Thymus (tissue), 14 donors: ENCODE results near the gene ANGPT4. TPM values are rescaled to one million over a fixed set of nuclear protein-coding genes. Genes with fewer than 3 reads are reported as not detected.

ENCODE experiments used
- DNase-seq, 9 donors: peaks; one replicate each; pipeline ENCODE4 v3.0.0-alpha.2; 2013; ENCODE audit warnings: low spot score in 9 of 9, low read depth in 6 of 9, missing footprints in 1 of 9
- H3K27ac ChIP-seq, 2 donors: one replicate each; pipeline ENCODE4 v1.5.1; 2013; ENCODE audit warnings: control low read depth in 1 of 2, low read depth in 1 of 2, low read length in 1 of 2, mild to moderate bottlenecking in 1 of 2, moderate library complexity in 1 of 2
- H3K27me3 ChIP-seq, 2 donors: one replicate each; pipeline ENCODE4 v1.5.1; 2013; ENCODE audit warnings: low read length in 1 of 2; ENCODE audit not compliant: control insufficient read depth in 2 of 2, insufficient read depth in 1 of 2
- H3K36me3 ChIP-seq, 2 donors: one replicate each; pipeline ENCODE4 v1.5.1; 2013; ENCODE audit warnings: low read length in 1 of 2, mild to moderate bottlenecking in 1 of 2, moderate library complexity in 1 of 2; ENCODE audit not compliant: control insufficient read depth in 2 of 2, insufficient read depth in 2 of 2
- H3K4me1 ChIP-seq, 2 donors: one replicate each; pipeline ENCODE4 v1.5.1; 2013; ENCODE audit warnings: low read length in 2 of 2; ENCODE audit not compliant: control insufficient read depth in 2 of 2, insufficient read depth in 2 of 2
- H3K4me3 ChIP-seq, 2 donors: one replicate each; pipeline ENCODE4 v1.5.1; 2013; ENCODE audit warnings: low read length in 2 of 2, control low read depth in 1 of 2, mild to moderate bottlenecking in 1 of 2
- H3K9me3 ChIP-seq, 2 donors: one replicate each; pipeline ENCODE4 v1.5.1; 2013; ENCODE audit warnings: low read length in 1 of 2, mild to moderate bottlenecking in 1 of 2; ENCODE audit not compliant: control insufficient read depth in 2 of 2, insufficient read depth in 1 of 2
- WGBS: extraction: QIAGEN DNeasy Blood & Tissue Kit; methylation state at CpG from one replicate; pipeline ENCODE4 v1.1.7; 2013; 5-methylcytosine and 5-hydroxymethylcytosine counted together
- long read RNA-seq, 10 donors: transcript quantifications; one replicate each; lab custom pipeline, GENCODE V29; 2026
- polyA plus RNA-seq: library from polyadenylated mRNA; stranded (reverse); fragments of 200-250 nt; gene quantifications from one replicate; pipeline ENCODE4 v1.2.3, GENCODE V29; 2013
- total RNA-seq: library from RNA; stranded (reverse); fragments of 120-200 nt; gene quantifications from one replicate; pipeline ENCODE4 v1.2.4, GENCODE V29; 2013
- donor health status: healthy.

ANGPT4 gene
- total RNA-seq (under 0.01 TPM), polyA plus RNA-seq (0.34 TPM)
- long read RNA-seq, donor 1 = 0 reads
- long read RNA-seq, donor 2 = 0 reads
- long read RNA-seq, donor 3 = 0 reads
- long read RNA-seq, donor 4 = 0 reads
- long read RNA-seq, donor 5 = 0 reads
- long read RNA-seq, donor 6 = 0 reads
- long read RNA-seq, donor 7 = 0 reads
- long read RNA-seq, donor 8 = 0 reads
- long read RNA-seq, donor 9 = 0 reads
- long read RNA-seq, donor 10 = 0 reads

- 73% methylated on average over 18 of the region's 18 CpGs for WGBS
- Histone ChIP-seq H3K4me1 (no peaks in the 10 kb centered on the region), H3K9me3 (no peaks in the 10 kb centered on the region), H3K27me3 (peaks cover 0 to 3% of the 10 kb centered on the region in 2 donors), H3K27ac (no peak within 1 kb of the TSS), H3K36me3 (no peaks in the 10 kb centered on the region), H3K4me3 (no peak within 1 kb of the TSS)
- no peak for DNase-seq
These were observed at the start of gene ANGPT4 for GRCh38 chr20:916125-916799. Gene ANGPT4, minus strand, starts transcription at chr20:916334. Its CDS starts 120 bp downstream, at chr20:916214.

- Histone ChIP-seq H3K36me3 (no peaks in the 10 kb centered on the region), H3K27me3 (no peaks in the 10 kb centered on the region), H3K4me3 (no peak overlapping the region), H3K9me3 (no peaks in the 10 kb centered on the region), H3K27ac (no peak overlapping the region), H3K4me1 (no peaks in the 10 kb centered on the region)
- DNase-seq = no peak
- WGBS = 93% methylated on average over 10 of the region's 10 CpGs
These were observed 47.7 kb upstream of the ANGPT4 start for GRCh38 chr20:963795-964194.

GRCh38 chr20:962683-963082 lies 46.5 kb upstream of the ANGPT4 start:
- Histone ChIP-seq H3K4me3 (no peak overlapping the region), H3K27me3 (no peaks in the 10 kb centered on the region), H3K4me1 (no peaks in the 10 kb centered on the region), H3K9me3 (no peaks in the 10 kb centered on the region), H3K27ac (no peak overlapping the region), H3K36me3 (no peaks in the 10 kb centered on the region)
- no peak for DNase-seq
- 89% methylated on average over 8 of the region's 8 CpGs for WGBS

- Histone ChIP-seq H3K27ac (no peak overlapping the region), H3K36me3 (no peaks in the 10 kb centered on the region), H3K27me3 (no peaks in the 10 kb centered on the region), H3K4me1 (no peaks in the 10 kb centered on the region), H3K4me3 (no peak overlapping the region), H3K9me3 (no peaks in the 10 kb centered on the region)
- no peak for DNase-seq
- WGBS = 91% methylated on average over 3 of the region's 3 CpGs
These were observed 46.1 kb upstream of the ANGPT4 start for GRCh38 chr20:962223-962622.

- DNase-seq = no peak
- H3K36me3 ChIP-seq = no peaks in the 10 kb centered on the region
- 92% methylated on average over 2 of the region's 2 CpGs for WGBS
- H3K4me3 ChIP-seq = no peak overlapping the region
- no peaks in the 10 kb centered on the region for H3K27me3 ChIP-seq
- H3K27ac ChIP-seq = no peak overlapping the region
- H3K4me1 ChIP-seq = no peaks in the 10 kb centered on the region
- H3K9me3 ChIP-seq = no peaks in the 10 kb centered on the region
These were observed 45.6 kb upstream of the ANGPT4 start for GRCh38 chr20:961768-962167.

- DNase-seq = no peak
- Histone ChIP-seq H3K27ac (no peak overlapping the region), H3K4me3 (no peak overlapping the region), H3K27me3 (peaks cover 0 to 7% of the 10 kb centered on the region in 2 donors), H3K9me3 (no peaks in the 10 kb centered on the region), H3K36me3 (no peaks in the 10 kb centered on the region), H3K4me1 (no peaks in the 10 kb centered on the region)
- 90% methylated on average over 16 of the region's 16 CpGs for whole genome bisulfite sequencing
These were observed 44.0 kb upstream of the ANGPT4 start for GRCh38 chr20:959996-960615.

GRCh38 chr20:958936-959815 lies 43.0 kb upstream of the ANGPT4 start:
- WGBS = 77% methylated on average over 19 of the region's 19 CpGs
- Histone ChIP-seq H3K36me3 (no peaks in the 10 kb centered on the region), H3K4me1 (no peaks in the 10 kb centered on the region), H3K4me3 (no peak overlapping the region), H3K27ac (no peak overlapping the region), H3K27me3 (peaks cover 0 to 12% of the 10 kb centered on the region in 2 donors), H3K9me3 (no peaks in the 10 kb centered on the region)
- DNase-seq = no peak

- Histone ChIP-seq H3K36me3 (no peaks in the 10 kb centered on the region), H3K9me3 (no peaks in the 10 kb centered on the region), H3K27me3 (peaks cover 0 to 12% of the 10 kb centered on the region in 2 donors), H3K4me1 (no peaks in the 10 kb centered on the region), H3K27ac (no peak overlapping the region), H3K4me3 (no peak overlapping the region)
- WGBS = 97% methylated on average over 1 of the region's 1 CpG
- no peak for DNase-seq
These were observed 41.4 kb upstream of the ANGPT4 start for GRCh38 chr20:957544-957943.
